AG04449 (cell line): ENCODE results near the gene LRRC43.

ENCODE experiments used
- CTCF ChIA-PET: fragments of 350-600 bp; formaldehyde crosslinking; extraction: SDS; loops from one replicate; lab custom pipeline; 2021; ENCODE audit warnings: antibody characterized with exemption; lab: Yijun Ruan, JAX
- POLR2A ChIA-PET: fragments of 400-600, 350-600 bp; formaldehyde crosslinking; extraction: SDS; loops from one replicate; lab custom pipeline; 2020; ENCODE audit warnings: antibody characterized with exemption, inconsistent platforms; lab: Yijun Ruan, JAX
- DNase-seq: peaks from one replicate; pipeline ENCODE4 v3.0.0-alpha.2; 2010; ENCODE audit warnings: low read depth, low spot score
- H3K4me3 ChIP-seq: 2 replicates; pipeline ENCODE4 v1.5.1; 2011; ENCODE audit warnings: low read depth, mild to moderate bottlenecking, control low read depth, low read length
- CTCF ChIP-seq: IDR thresholded peaks from one replicate; pipeline ENCODE4 v1.5.1; 2011; ENCODE audit warnings: mild to moderate bottlenecking, moderate library complexity, low read length, control low read depth, inconsistent platforms; ENCODE audit not compliant: insufficient read depth; ENCODE audit errors: missing control alignments

The LRRC43 gene

GRCh38 chr12:122244565-122245371 lies 61.8 kb downstream of the LRRC43 start:
- TF ChIP-seq CTCF = no peak
- POLR2A ChIA-PET = interaction anchor here (0.8 kb wide), 1 partner anchor 19 kb away, joined by 3 read pairs; the partner anchor contains the start of gene DIABLO
- CTCF ChIA-PET = interaction anchor here (0.7 to 1.0 kb wide), 3 partner anchors 24 to 112 kb away, joined by 3 read pairs; no protein-coding TSS in a partner anchor
- no peak for DNase-seq
- no peak overlapping the region for H3K4me3 ChIP-seq

- no peak for DNase-seq
- POLR2A ChIA-PET = no interaction called here
- no peak for TF ChIP-seq CTCF
- no peak overlapping the region for H3K4me3 ChIP-seq
- CTCF ChIA-PET = interaction anchor here (0.7 to 1.0 kb wide), 2 partner anchors 13 to 110 kb away, joined by 3 read pairs; no protein-coding TSS in a partner anchor
Observed at GRCh38 chr12:122245553-122245952, 62.6 kb downstream of the LRRC43 start.

GRCh38 chr12:122250047-122250446 lies 67.1 kb downstream of the LRRC43 start:
- TF ChIP-seq CTCF = no peak
- ChIA-PET POLR2A (no interaction called here), CTCF (no interaction called here)
- DNase-seq = no peak
- H3K4me3 ChIP-seq = no peak overlapping the region

- DNase-seq = no peak
- ChIA-PET CTCF (no interaction called here), POLR2A (no interaction called here)
- TF ChIP-seq CTCF = no peak
- no peak overlapping the region for H3K4me3 ChIP-seq
Observed at GRCh38 chr12:122250536-122250935, 67.6 kb downstream of the LRRC43 start.
